Liver (tissue), 9 donors: Measurements from ENCODE around the gene PPL. TPM values are rescaled to one million over a fixed set of nuclear protein-coding genes. Genes with fewer than 3 reads are reported as not detected.

Experiments
- DNase-seq: peaks from one replicate; pipeline ENCODE4 v3.0.0-alpha.2; 2017; ENCODE audit warnings: low spot score
- H3K27ac ChIP-seq, 2 donors: one replicate each; pipeline ENCODE4 v1.7.0; 2013; ENCODE audit warnings: inconsistent platforms in 2 of 2, low read length in 2 of 2, control low read depth in 1 of 2, low read depth in 1 of 2, mild to moderate bottlenecking in 1 of 2
- H3K27me3 ChIP-seq, 4 donors: one replicate each; pipeline versions ENCODE4 v1.6.1 to v1.7.0; 2013; ENCODE audit warnings: low read length in 3 of 4, inconsistent platforms in 1 of 4, mild to moderate bottlenecking in 1 of 4, moderate library complexity in 1 of 4; ENCODE audit not compliant: control insufficient read depth in 4 of 4, insufficient read depth in 4 of 4
- H3K36me3 ChIP-seq, 4 donors: one replicate each; pipeline versions ENCODE4 v1.6.1 to v1.7.0; 2013; ENCODE audit warnings: low read length in 3 of 4, mild to moderate bottlenecking in 3 of 4, low read depth in 1 of 4, moderate library complexity in 1 of 4; ENCODE audit not compliant: control insufficient read depth in 4 of 4, insufficient read depth in 3 of 4
- H3K4me1 ChIP-seq, 4 donors: one replicate each; pipeline versions ENCODE4 v1.6.1 to v1.7.0; 2013; ENCODE audit warnings: low read length in 3 of 4, mild to moderate bottlenecking in 3 of 4, moderate library complexity in 1 of 4; ENCODE audit not compliant: control insufficient read depth in 4 of 4, insufficient read depth in 4 of 4
- H3K4me3 ChIP-seq, 3 donors: one replicate each; pipeline versions ENCODE4 v1.6.1 to v1.7.0; 2013; ENCODE audit warnings: low read length in 3 of 3, control low read depth in 1 of 3, low read depth in 1 of 3, mild to moderate bottlenecking in 1 of 3
- H3K9ac ChIP-seq, 2 donors: one replicate each; pipeline ENCODE4 v1.7.0; 2013; ENCODE audit warnings: low read length in 2 of 2, mild to moderate bottlenecking in 2 of 2, moderate library complexity in 2 of 2, control low read depth in 1 of 2, low read depth in 1 of 2
- H3K9me3 ChIP-seq, 4 donors: one replicate each; pipeline versions ENCODE4 v1.6.1 to v1.7.0; 2013; ENCODE audit warnings: low read length in 3 of 4; ENCODE audit not compliant: control insufficient read depth in 4 of 4
- EGR1 ChIP-seq, 2 donors: IDR thresholded peaks; 2 replicates each; pipeline ENCODE4 v1.6.1; 2016 to 2018; ENCODE audit warnings: antibody characterized with exemption in 2 of 2, low read depth in 2 of 2
- FOXA1 ChIP-seq: IDR thresholded peaks from 2 replicates; pipeline ENCODE4 v1.6.1; 2016; ENCODE audit warnings: antibody characterized with exemption
- FOXA2 ChIP-seq: IDR thresholded peaks from 2 replicates; pipeline ENCODE4 v1.6.1; 2016; ENCODE audit warnings: antibody characterized with exemption
- GABPA ChIP-seq, 2 donors: IDR thresholded peaks in 1 of 2; conservative IDR thresholded peaks in 1 of 2; 2 replicates each; pipeline ENCODE4 v1.6.1; 2016; ENCODE audit warnings: antibody characterized with exemption in 2 of 2, mild to moderate bottlenecking in 1 of 2, moderate library complexity in 1 of 2
- HNF4A ChIP-seq, 2 donors: conservative IDR thresholded peaks; 2 replicates each; pipeline ENCODE4 v1.6.1; 2016; ENCODE audit warnings: antibody characterized with exemption in 2 of 2, mild to moderate bottlenecking in 2 of 2
- HNF4G ChIP-seq: IDR thresholded peaks from 2 replicates; pipeline ENCODE4 v1.6.1; 2016; ENCODE audit warnings: antibody characterized with exemption
- JUND ChIP-seq, 2 donors: IDR thresholded peaks; 2 replicates each; pipeline ENCODE4 v1.6.1; 2016; ENCODE audit warnings: antibody characterized with exemption in 2 of 2
- NR2F2 ChIP-seq: IDR thresholded peaks from 2 replicates; pipeline ENCODE4 v1.6.1; 2016; ENCODE audit warnings: antibody characterized with exemption
- RAD21 ChIP-seq, 2 donors: IDR thresholded peaks; 2 replicates each; pipeline ENCODE4 v1.6.1; 2016; ENCODE audit warnings: antibody characterized with exemption in 2 of 2, mild to moderate bottlenecking in 2 of 2
- RXRA ChIP-seq, 2 donors: IDR thresholded peaks; 2 replicates each; pipeline ENCODE4 v1.6.1; 2017 to 2018; ENCODE audit warnings: antibody characterized with exemption in 2 of 2, mild to moderate bottlenecking in 1 of 2
- SP1 ChIP-seq: IDR thresholded peaks from 2 replicates; pipeline ENCODE4 v1.6.1; 2018; ENCODE audit warnings: antibody characterized with exemption, mild to moderate bottlenecking
- TAF1 ChIP-seq: conservative IDR thresholded peaks from 2 replicates; pipeline ENCODE4 v1.6.1; 2016; ENCODE audit warnings: antibody characterized with exemption, mild to moderate bottlenecking
- YY1 ChIP-seq: IDR thresholded peaks from 2 replicates; pipeline ENCODE4 v1.6.1; 2016; ENCODE audit warnings: antibody characterized with exemption, mild to moderate bottlenecking
- WGBS: extraction: QIAGEN DNeasy Blood & Tissue Kit; methylation state at CpG from one replicate; pipeline ENCODE4 v1.1.7; 2013; 5-methylcytosine and 5-hydroxymethylcytosine counted together
- polyA plus RNA-seq, 2 donors: library from polyadenylated mRNA; stranded (reverse) in 1 of 2; unstranded in 1 of 2; fragments of 200-250 nt in 1 of 2; fragments of >200 nt in 1 of 2; fragmentation: Nextera tagmentation in 1 of 2; extraction: Ambion mirVana in 1 of 2; gene quantifications; one replicate each; pipeline versions ENCODE4 v1.2.1 to v1.2.3, GENCODE V29; 2013 to 2015
- total RNA-seq, 2 donors: library from RNA; depleted of rRNA; stranded (reverse); fragments of >200 nt; gene quantifications; one replicate each; pipeline ENCODE4 v1.2.3, GENCODE V29; 2014
- TF ChIP-seq, protein P1 (sequence below): IDR thresholded peaks from 2 replicates; pipeline ENCODE4 v1.6.1; 2016; ENCODE audit warnings: antibody characterized with exemption
- TF ChIP-seq, protein P2 (sequence below): fragments of 150-350 bp; IDR thresholded peaks from 2 replicates; pipeline ENCODE4 v1.5.1; 2017; ENCODE audit warnings: improper control_type of control experiment, low read depth, low read length; ENCODE audit not compliant: missing input control
- TF ChIP-seq, protein P3 (sequence below): IDR thresholded peaks from 2 replicates; pipeline ENCODE4 v1.6.1; 2016; ENCODE audit warnings: antibody characterized with exemption, mild to moderate bottlenecking
- TF ChIP-seq, protein P4 (sequence below): IDR thresholded peaks from 2 replicates; pipeline ENCODE4 v1.6.1; 2016; ENCODE audit warnings: antibody characterized with exemption
- TF ChIP-seq, protein P5 (sequence below): IDR thresholded peaks from 2 replicates; pipeline ENCODE4 v1.6.1; 2016; ENCODE audit warnings: antibody characterized with exemption
- donor health status: healthy.
- donor health status: healthy.
- donor health status: healthy.
- donor health status: healthy.
- donor health status: healthy.

Gene PPL
- total and polyA plus RNA-seq, 4 donors: 2.1 to 26.0 (median 6.1) TPM

DNA sequence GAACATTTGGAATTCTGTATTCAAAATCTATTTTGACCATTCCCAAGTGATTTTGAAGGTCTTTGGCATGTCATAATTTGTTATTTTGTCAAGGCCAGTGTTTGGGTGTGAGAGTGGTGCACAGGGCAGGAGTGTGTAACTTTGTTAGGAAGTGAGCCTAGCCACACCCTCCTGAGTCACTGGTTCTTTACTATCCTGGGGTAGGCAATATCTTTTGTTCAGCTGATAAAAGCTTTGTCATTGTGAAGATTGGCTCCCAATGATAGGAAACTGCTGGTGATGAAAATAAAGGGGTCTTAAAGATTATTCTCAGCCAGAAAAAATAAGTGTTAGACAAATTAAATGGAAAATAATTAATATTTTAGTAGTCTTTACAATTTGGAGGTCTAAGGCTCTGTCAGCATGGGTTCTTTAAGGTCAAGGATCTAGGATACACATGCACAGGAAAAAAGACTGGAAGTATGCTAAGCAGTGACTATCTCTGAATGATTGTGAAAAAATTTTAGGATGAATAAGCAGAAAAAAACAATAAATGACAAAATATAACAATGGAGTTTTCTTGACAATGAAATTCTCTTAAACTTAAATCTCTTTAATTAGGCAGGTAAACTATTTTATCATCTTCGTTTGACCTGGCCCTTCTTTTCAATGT lies 84.6 kb downstream of the PPL start:
- peaks cover 8 to 24% (median 10%) of the 10 kb centered on the region in 4 donors for H3K36me3 ChIP-seq
- H3K4me1 ChIP-seq: peaks cover 4 to 25% (median 20%) of the 10 kb centered on the region in 4 donors
- H3K27ac ChIP-seq: peak overlapping the region in 1 of 2 donors; percentile 18
- H3K4me3 ChIP-seq: no peak overlapping the region
- TF ChIP-seq NR2F2 (peak; percentile 15), EGR1 (IDR thresholded peaks at IDR 0.05; ENCODE audit: low read depth in 2 of 2) (no peak)
- H3K9me3 ChIP-seq: no peaks in the 10 kb centered on the region
- DNase-seq: no peak
- WGBS: 69% methylated on average over 1 of the region's 1 CpG
- H3K9ac ChIP-seq: no peak overlapping the region
- H3K27me3 ChIP-seq: no peaks in the 10 kb centered on the region

DNA sequence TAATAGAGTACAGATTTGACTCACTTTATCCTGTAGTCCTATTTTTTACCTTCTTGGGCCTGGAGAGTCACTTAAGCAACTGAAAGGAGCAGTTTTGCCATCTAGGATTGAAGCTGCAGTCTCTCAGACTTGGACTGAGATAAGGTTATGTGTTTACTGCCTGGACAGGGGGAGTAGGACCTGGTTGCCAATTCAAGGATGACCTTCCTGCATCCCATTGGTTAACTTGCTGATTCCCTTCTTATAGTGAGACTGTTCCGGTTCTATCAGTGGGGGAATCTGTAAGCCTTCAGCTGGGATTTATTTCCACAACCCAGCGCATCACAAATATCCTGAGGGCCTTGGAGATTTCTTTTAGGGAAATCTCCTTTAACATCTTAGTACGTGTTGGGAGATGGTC lies 86.7 kb downstream of the PPL start:
- Histone ChIP-seq H3K4me1 (peaks cover 4 to 38% (median 32%) of the 10 kb centered on the region in 4 donors), H3K36me3 (peaks cover 7 to 13% (median 8%) of the 10 kb centered on the region in 4 donors), H3K27me3 (no peaks in the 10 kb centered on the region), H3K4me3 (no peak overlapping the region), H3K9ac (no peak overlapping the region), H3K9me3 (no peaks in the 10 kb centered on the region), H3K27ac (no peak overlapping the region)
- no peak for DNase-seq
- TF ChIP-seq GABPA (IDR thresholded peaks at IDR 0.05 in 1 of 2, conservative IDR thresholded peaks at IDR 0.05 in 1 of 2) (no peak), FOXA1 (no peak), SP1 (no peak), TAF1 (no peak), FOXA2 (no peak), RXRA (IDR thresholded peaks at IDR 0.05) (no peak), HNF4G (no peak), YY1 (no peak), EGR1 (IDR thresholded peaks at IDR 0.05; ENCODE audit: low read depth in 2 of 2) (no peak), NR2F2 (no peak), RAD21 (IDR thresholded peaks at IDR 0.05) (no peak), JUND (IDR thresholded peaks at IDR 0.05) (no peak), HNF4A (conservative IDR thresholded peaks at IDR 0.05) (no peak)
- TF ChIP-seq, protein P1, sequence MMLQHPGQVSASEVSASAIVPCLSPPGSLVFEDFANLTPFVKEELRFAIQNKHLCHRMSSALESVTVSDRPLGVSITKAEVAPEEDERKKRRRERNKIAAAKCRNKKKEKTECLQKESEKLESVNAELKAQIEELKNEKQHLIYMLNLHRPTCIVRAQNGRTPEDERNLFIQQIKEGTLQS: no peak
- TF ChIP-seq, protein P2, sequence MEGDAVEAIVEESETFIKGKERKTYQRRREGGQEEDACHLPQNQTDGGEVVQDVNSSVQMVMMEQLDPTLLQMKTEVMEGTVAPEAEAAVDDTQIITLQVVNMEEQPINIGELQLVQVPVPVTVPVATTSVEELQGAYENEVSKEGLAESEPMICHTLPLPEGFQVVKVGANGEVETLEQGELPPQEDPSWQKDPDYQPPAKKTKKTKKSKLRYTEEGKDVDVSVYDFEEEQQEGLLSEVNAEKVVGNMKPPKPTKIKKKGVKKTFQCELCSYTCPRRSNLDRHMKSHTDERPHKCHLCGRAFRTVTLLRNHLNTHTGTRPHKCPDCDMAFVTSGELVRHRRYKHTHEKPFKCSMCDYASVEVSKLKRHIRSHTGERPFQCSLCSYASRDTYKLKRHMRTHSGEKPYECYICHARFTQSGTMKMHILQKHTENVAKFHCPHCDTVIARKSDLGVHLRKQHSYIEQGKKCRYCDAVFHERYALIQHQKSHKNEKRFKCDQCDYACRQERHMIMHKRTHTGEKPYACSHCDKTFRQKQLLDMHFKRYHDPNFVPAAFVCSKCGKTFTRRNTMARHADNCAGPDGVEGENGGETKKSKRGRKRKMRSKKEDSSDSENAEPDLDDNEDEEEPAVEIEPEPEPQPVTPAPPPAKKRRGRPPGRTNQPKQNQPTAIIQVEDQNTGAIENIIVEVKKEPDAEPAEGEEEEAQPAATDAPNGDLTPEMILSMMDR: no peak
- TF ChIP-seq, protein P3, sequence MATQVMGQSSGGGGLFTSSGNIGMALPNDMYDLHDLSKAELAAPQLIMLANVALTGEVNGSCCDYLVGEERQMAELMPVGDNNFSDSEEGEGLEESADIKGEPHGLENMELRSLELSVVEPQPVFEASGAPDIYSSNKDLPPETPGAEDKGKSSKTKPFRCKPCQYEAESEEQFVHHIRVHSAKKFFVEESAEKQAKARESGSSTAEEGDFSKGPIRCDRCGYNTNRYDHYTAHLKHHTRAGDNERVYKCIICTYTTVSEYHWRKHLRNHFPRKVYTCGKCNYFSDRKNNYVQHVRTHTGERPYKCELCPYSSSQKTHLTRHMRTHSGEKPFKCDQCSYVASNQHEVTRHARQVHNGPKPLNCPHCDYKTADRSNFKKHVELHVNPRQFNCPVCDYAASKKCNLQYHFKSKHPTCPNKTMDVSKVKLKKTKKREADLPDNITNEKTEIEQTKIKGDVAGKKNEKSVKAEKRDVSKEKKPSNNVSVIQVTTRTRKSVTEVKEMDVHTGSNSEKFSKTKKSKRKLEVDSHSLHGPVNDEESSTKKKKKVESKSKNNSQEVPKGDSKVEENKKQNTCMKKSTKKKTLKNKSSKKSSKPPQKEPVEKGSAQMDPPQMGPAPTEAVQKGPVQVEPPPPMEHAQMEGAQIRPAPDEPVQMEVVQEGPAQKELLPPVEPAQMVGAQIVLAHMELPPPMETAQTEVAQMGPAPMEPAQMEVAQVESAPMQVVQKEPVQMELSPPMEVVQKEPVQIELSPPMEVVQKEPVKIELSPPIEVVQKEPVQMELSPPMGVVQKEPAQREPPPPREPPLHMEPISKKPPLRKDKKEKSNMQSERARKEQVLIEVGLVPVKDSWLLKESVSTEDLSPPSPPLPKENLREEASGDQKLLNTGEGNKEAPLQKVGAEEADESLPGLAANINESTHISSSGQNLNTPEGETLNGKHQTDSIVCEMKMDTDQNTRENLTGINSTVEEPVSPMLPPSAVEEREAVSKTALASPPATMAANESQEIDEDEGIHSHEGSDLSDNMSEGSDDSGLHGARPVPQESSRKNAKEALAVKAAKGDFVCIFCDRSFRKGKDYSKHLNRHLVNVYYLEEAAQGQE: no peak
- TF ChIP-seq, protein P4, sequence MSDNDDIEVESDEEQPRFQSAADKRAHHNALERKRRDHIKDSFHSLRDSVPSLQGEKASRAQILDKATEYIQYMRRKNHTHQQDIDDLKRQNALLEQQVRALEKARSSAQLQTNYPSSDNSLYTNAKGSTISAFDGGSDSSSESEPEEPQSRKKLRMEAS: no peak
- TF ChIP-seq, protein P5, sequence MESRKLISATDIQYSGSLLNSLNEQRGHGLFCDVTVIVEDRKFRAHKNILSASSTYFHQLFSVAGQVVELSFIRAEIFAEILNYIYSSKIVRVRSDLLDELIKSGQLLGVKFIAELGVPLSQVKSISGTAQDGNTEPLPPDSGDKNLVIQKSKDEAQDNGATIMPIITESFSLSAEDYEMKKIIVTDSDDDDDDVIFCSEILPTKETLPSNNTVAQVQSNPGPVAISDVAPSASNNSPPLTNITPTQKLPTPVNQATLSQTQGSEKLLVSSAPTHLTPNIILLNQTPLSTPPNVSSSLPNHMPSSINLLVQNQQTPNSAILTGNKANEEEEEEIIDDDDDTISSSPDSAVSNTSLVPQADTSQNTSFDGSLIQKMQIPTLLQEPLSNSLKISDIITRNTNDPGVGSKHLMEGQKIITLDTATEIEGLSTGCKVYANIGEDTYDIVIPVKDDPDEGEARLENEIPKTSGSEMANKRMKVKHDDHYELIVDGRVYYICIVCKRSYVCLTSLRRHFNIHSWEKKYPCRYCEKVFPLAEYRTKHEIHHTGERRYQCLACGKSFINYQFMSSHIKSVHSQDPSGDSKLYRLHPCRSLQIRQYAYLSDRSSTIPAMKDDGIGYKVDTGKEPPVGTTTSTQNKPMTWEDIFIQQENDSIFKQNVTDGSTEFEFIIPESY: no peak
- WGBS: 80% methylated on average over 3 of the region's 3 CpGs
